Esophagus squamous epithelium (tissue), 4 donors: Measurements from ENCODE around the gene CCDC179.

ENCODE experiments used
- CTCF ChIP-seq, 6 experiments: fragments of 450-650 bp in 4 of 6; fragments of 200-600 bp in 2 of 6; sonication (generic) in 2 of 6; IDR thresholded peaks; one replicate each; pipeline ENCODE4 v1.5.1; 2016 to 2019; ENCODE audit warnings: antibody characterized with exemption in 6 of 6, mild to moderate bottlenecking in 4 of 6, moderate library complexity in 4 of 6
- POLR2A ChIP-seq, 4 donors: fragments of 450-650 bp; IDR thresholded peaks; one replicate each; pipeline ENCODE4 v1.6.1; 2017; ENCODE audit warnings: antibody characterized with exemption in 4 of 4, mild to moderate bottlenecking in 4 of 4, moderate library complexity in 3 of 4

GRCh38 chr11:22859756-22860155 is 518 bp downstream of the CCDC179 start:
- TF ChIP-seq CTCF (IDR thresholded peaks at IDR 0.05): no peak
- TF ChIP-seq POLR2A (IDR thresholded peaks at IDR 0.05): no peak
